ENCODE measurements around the gene SPINK4. TPM values are rescaled to one million over a fixed set of nuclear protein-coding genes. Genes with fewer than 3 reads are reported as not detected.

The SPINK4 gene
- total RNA-seq, 1 experiment from 2014 or later: not detected

DNA sequence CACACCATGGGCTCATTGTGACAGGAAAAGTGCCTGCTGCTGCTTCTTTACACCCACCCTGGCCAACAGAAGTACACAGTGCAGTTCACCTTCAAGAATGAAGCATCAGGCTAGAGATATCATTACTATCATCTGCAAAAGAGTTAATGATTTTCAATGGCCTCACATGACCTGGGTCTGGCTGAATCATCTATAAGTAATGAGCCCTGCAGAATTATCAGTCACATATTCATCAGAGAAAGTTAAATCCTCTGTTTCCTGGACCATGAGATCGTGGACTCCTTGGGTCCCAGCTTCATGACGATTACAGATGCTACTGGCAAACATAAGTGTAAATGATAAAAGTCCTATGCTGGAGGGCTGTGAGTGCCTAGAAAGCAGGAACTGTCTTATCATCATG lies 16.3 kb downstream of the SPINK4 start:
- no peak for DNase-seq
- Histone ChIP-seq H3K36me3 (ENCODE audit: insufficient read depth, low read length) (peaks cover 57% of the 10 kb centered on the region), H3K9me2 (replicated peaks; ENCODE audit: insufficient read depth, low read length) (no peaks in the 10 kb centered on the region), H3K9ac (ENCODE audit: low read length) (no peak overlapping the region), H2AFZ (ENCODE audit: low read length) (no peak overlapping the region), H3K79me2 (ENCODE audit: low read length) (peaks cover 19% of the 10 kb centered on the region), H3K9me3 (ENCODE audit: low read length) (no peaks in the 10 kb centered on the region), H3K4me2 (ENCODE audit: low read depth, low read length, poor library complexity, severe bottlenecking) (no peak overlapping the region), H4K20me1 (ENCODE audit: insufficient read depth, low read depth, low read length) (no peaks in the 10 kb centered on the region), H3K27ac (ENCODE audit: low read length) (no peak overlapping the region), H3K4me3 (ENCODE audit: low read length) (no peak overlapping the region), H3K4me1 (ENCODE audit: low read length) (no peaks in the 10 kb centered on the region), H3K27me3 (ENCODE audit: low read length) (no peaks in the 10 kb centered on the region)

GRCh38 chr9:33257276-33257675 lies 17.3 kb downstream of the SPINK4 start:
- no peaks in the 10 kb centered on the region for H4K20me1 ChIP-seq (ENCODE audit: insufficient read depth, low read depth, low read length)
- no peak overlapping the region for H3K4me3 ChIP-seq (ENCODE audit: low read length)

GRCh38 chr9:33260372-33260771 lies 20.4 kb downstream of the SPINK4 start:
- Histone ChIP-seq H3K4me2 (ENCODE audit: low read depth, low read length, poor library complexity, severe bottlenecking) (no peak overlapping the region), H3K9ac (ENCODE audit: low read length) (no peak overlapping the region), H3K4me1 (ENCODE audit: low read length) (peaks cover 9% of the 10 kb centered on the region), H3K36me3 (ENCODE audit: insufficient read depth, low read length) (peaks cover 54% of the 10 kb centered on the region), H3K27ac (ENCODE audit: low read length) (no peak overlapping the region), H3K27me3 (ENCODE audit: low read length) (no peaks in the 10 kb centered on the region), H2AFZ (ENCODE audit: low read length) (no peak overlapping the region), H3K9me3 (ENCODE audit: low read length) (no peaks in the 10 kb centered on the region), H4K20me1 (ENCODE audit: insufficient read depth, low read depth, low read length) (peaks cover 5% of the 10 kb centered on the region; the same call in 1 of the 2 replicates), H3K9me2 (replicated peaks; ENCODE audit: insufficient read depth, low read length) (no peaks in the 10 kb centered on the region), H3K4me3 (ENCODE audit: low read length) (no peak overlapping the region), H3K79me2 (ENCODE audit: low read length) (peaks cover 52% of the 10 kb centered on the region)
- DNase-seq: no peak

More at GRCh38 chr9:33257276-33257675, 17.3 kb downstream of the SPINK4 start:
- Histone ChIP-seq H3K36me3 (ENCODE audit: insufficient read depth, low read length) (peaks cover 64% of the 10 kb centered on the region), H3K27ac (ENCODE audit: low read length) (no peak overlapping the region), H3K79me2 (ENCODE audit: low read length) (peaks cover 27% of the 10 kb centered on the region), H3K9me2 (replicated peaks; ENCODE audit: insufficient read depth, low read length) (no peaks in the 10 kb centered on the region), H3K9me3 (ENCODE audit: low read length) (no peaks in the 10 kb centered on the region), H3K4me2 (ENCODE audit: low read depth, low read length, poor library complexity, severe bottlenecking) (no peak overlapping the region), H2AFZ (ENCODE audit: low read length) (no peak overlapping the region), H3K9ac (ENCODE audit: low read length) (no peak overlapping the region), H3K27me3 (ENCODE audit: low read length) (no peaks in the 10 kb centered on the region), H3K4me1 (ENCODE audit: low read length) (no peaks in the 10 kb centered on the region)
- no peak for DNase-seq

DNA sequence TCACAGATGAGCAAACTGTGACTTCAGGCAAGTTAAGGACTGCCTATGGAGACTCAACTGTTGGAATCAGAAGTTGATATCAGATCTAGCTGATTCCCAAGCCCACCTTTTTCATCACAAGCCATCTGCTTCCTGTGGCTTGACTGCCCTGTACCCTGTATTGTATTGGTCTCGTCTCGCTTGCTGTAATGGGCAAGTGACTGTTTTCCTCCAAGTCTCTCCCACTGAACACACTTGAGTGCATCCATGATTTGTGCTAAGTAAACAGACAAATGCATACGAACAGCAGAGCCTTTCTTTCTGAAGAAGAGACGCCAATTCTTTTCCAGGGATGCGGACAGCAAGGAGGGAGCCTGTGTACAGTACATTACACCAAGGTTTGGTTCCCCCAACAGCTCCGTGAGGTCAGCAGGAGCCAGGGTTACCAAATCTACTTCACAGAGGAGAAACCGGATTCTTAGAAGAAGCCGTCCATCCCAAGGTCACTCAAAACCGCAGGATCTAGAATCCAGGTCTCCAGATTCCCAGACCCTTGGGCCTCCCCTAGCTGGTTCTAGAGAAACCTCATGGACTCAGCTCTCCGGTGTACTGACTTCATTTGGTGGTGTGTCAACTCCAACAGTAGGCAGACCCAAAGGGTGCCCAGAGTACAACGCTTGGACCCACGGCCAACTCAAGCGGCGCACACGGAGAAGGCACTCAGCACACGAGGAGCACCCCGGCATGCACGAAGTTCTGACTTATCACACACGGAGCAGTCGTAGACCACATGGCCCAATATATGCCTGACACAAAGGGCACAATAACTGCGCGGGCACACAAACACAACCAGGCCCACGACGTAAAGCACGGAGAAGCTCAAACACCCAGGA lies 23.4 kb downstream of the SPINK4 start:
- no peaks in the 10 kb centered on the region for H3K9me2 ChIP-seq (replicated peaks; ENCODE audit: insufficient read depth, low read length)
- peak overlapping the region; percentile 93 for H3K9ac ChIP-seq (ENCODE audit: low read length)
- no peaks in the 10 kb centered on the region for H3K27me3 ChIP-seq (ENCODE audit: low read length)
- no peaks in the 10 kb centered on the region for H3K9me3 ChIP-seq (ENCODE audit: low read length)
- H4K20me1 ChIP-seq (ENCODE audit: insufficient read depth, low read depth, low read length): peaks cover 5% of the 10 kb centered on the region; the same call in 1 of the 2 replicates
- peaks cover 30% of the 10 kb centered on the region for H3K4me1 ChIP-seq (ENCODE audit: low read length)
- peaks cover 53% of the 10 kb centered on the region; the same call in 1 of the 2 replicates for H3K36me3 ChIP-seq (ENCODE audit: insufficient read depth, low read length)
- H3K4me2 ChIP-seq (ENCODE audit: low read depth, low read length, poor library complexity, severe bottlenecking): peak overlapping the region; percentile 84
- peak; percentile 61 for DNase-seq
- H3K79me2 ChIP-seq (ENCODE audit: low read length): peaks cover 77% of the 10 kb centered on the region
- peak overlapping the region; percentile 86 for H3K4me3 ChIP-seq (ENCODE audit: low read length)
- peak overlapping the region; percentile 42; the same call in 1 of the 2 replicates for H3K27ac ChIP-seq (ENCODE audit: low read length)
- H2AFZ ChIP-seq (ENCODE audit: low read length): peak overlapping the region; percentile 59; the same call in 1 of the 2 replicates

GRCh38 chr9:33264003-33264472 lies 24.1 kb downstream of the SPINK4 start:
- peaks cover 74% of the 10 kb centered on the region for H3K79me2 ChIP-seq (ENCODE audit: low read length)
- peak overlapping the region; percentile 84 for H3K4me2 ChIP-seq (ENCODE audit: low read depth, low read length, poor library complexity, severe bottlenecking)
- DNase-seq: peak; percentile 80
- H4K20me1 ChIP-seq (ENCODE audit: insufficient read depth, low read depth, low read length): peaks cover 5% of the 10 kb centered on the region; the same call in 1 of the 2 replicates
- H3K9me3 ChIP-seq (ENCODE audit: low read length): no peaks in the 10 kb centered on the region
- H3K9ac ChIP-seq (ENCODE audit: low read length): peak overlapping the region; percentile 93
- H3K4me1 ChIP-seq (ENCODE audit: low read length): peaks cover 30% of the 10 kb centered on the region
- H3K4me3 ChIP-seq (ENCODE audit: low read length): peak overlapping the region; percentile 86
- peak overlapping the region; percentile 42 for H3K27ac ChIP-seq (ENCODE audit: low read length)
- peak overlapping the region; percentile 59; the same call in 1 of the 2 replicates for H2AFZ ChIP-seq (ENCODE audit: low read length)
- no peaks in the 10 kb centered on the region for H3K9me2 ChIP-seq (replicated peaks; ENCODE audit: insufficient read depth, low read length)
- H3K36me3 ChIP-seq (ENCODE audit: insufficient read depth, low read length): peaks cover 53% of the 10 kb centered on the region; the same call in 1 of the 2 replicates
- no peaks in the 10 kb centered on the region for H3K27me3 ChIP-seq (ENCODE audit: low read length)

DNA sequence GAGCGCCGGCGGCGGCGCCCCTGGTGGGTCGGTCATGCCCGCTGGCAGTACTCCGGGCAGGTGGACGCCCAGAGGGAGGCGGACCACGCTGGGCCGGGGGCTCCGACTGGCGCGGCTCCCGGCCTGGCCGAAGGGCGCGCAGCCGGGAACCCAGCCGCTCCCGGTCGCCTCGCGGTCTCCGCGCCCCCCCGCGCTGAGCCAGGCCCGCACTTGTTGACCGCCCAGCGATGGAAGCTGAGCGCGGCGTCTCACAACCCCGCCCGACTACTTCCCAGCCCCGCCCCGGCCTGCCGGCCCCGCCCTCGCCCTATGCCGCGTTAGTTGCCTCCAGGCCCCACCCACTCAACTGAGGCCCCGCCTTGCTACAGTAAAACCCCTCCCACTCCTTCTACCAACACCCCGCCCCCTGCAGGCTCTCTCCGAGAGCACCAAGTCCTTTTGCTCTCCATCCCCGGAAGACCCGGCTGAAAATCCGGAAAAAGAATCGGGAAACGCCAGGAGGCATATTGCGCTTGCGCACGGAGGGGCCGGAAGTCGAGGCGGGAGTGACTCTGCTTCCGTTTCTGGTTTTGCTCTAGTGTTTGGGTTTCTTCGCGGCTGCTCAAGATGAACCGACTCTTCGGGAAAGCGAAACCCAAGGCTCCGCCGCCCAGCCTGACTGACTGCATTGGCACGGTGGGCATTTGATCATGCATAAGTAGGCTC lies 24.7 kb downstream of the SPINK4 start, which contains the start of the genes BAG1 and CHMP5:
Gene BAG1 (minus strand): TSS at position 236 of the 705 bp plus-strand sequence.
Gene CHMP5 (plus strand): TSS at position 577 of the 705 bp plus-strand sequence. CDS start 30 bp downstream, at position 607.
- Histone ChIP-seq H3K36me3 (ENCODE audit: insufficient read depth, low read length) (peaks cover 47% of the 10 kb centered on the region; the same call in 1 of the 2 replicates), H3K79me2 (ENCODE audit: low read length) (peaks cover 70% of the 10 kb centered on the region)
- DNase-seq: peak; percentile 100

DNA sequence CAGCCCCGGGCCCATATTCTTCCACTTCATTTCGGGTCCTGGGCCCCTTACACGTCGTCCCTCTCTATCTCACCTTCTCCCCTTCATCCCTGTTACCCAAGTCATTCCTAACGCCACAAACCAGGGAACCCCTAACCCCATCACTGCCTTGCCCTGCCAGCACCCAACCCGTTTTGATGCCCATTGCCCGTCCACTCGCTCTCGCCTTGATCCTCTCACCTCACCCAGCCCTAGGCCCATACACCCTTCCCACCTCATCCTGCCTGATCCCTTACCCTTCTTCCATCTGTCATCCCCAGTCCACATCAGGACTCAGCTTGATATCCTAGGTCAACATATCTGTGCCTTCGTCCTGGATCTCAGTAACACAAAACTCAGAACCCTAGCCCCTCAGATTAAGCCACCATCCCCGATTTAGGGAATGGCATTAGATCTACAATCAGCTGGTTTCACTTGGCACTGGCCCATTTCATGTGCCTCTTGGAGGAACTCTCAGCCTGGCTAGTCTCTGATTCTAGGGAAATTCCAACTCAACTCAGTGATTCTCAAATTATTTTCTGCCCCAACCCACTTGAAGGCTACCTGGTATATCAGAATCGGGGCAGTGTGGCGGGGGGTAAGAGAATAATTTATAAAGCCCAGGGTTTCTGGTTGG lies 25.4 kb downstream of the SPINK4 start:
- peak overlapping the region; percentile 93 for H3K9ac ChIP-seq (ENCODE audit: low read length)
- H3K27ac ChIP-seq (ENCODE audit: low read length): no peak overlapping the region
- no peaks in the 10 kb centered on the region for H3K27me3 ChIP-seq (ENCODE audit: low read length)
- H3K4me1 ChIP-seq (ENCODE audit: low read length): peaks cover 30% of the 10 kb centered on the region
- H4K20me1 ChIP-seq (ENCODE audit: insufficient read depth, low read depth, low read length): peaks cover 5% of the 10 kb centered on the region; the same call in 1 of the 2 replicates
- no peak for DNase-seq
- peak overlapping the region; percentile 86 for H3K4me3 ChIP-seq (ENCODE audit: low read length)
- H3K9me3 ChIP-seq (ENCODE audit: low read length): no peaks in the 10 kb centered on the region
- no peak overlapping the region for H2AFZ ChIP-seq (ENCODE audit: low read length)
- H3K9me2 ChIP-seq (replicated peaks; ENCODE audit: insufficient read depth, low read length): no peaks in the 10 kb centered on the region
- H3K79me2 ChIP-seq (ENCODE audit: low read length): peaks cover 66% of the 10 kb centered on the region
- peak overlapping the region; percentile 89 for H3K4me2 ChIP-seq (ENCODE audit: low read depth, low read length, poor library complexity, severe bottlenecking)
- H3K36me3 ChIP-seq (ENCODE audit: insufficient read depth, low read length): peaks cover 44% of the 10 kb centered on the region; the same call in 1 of the 2 replicates

More for the DNA sequence above, 24.7 kb downstream of the SPINK4 start, which contains the start of the genes BAG1 and CHMP5:
- Histone ChIP-seq H3K4me2 (ENCODE audit: low read depth, low read length, poor library complexity, severe bottlenecking) (peak within 1 kb of the TSS; percentile 89), H2AFZ (ENCODE audit: low read length) (peak within 1 kb of the TSS; percentile 59; the same call in 1 of the 2 replicates), H3K4me1 (ENCODE audit: low read length) (peaks cover 30% of the 10 kb centered on the region), H3K27me3 (ENCODE audit: low read length) (no peaks in the 10 kb centered on the region), H3K27ac (ENCODE audit: low read length) (peak within 1 kb of the TSS; percentile 42), H3K9me2 (replicated peaks; ENCODE audit: insufficient read depth, low read length) (no peaks in the 10 kb centered on the region), H3K9ac (ENCODE audit: low read length) (peak within 1 kb of the TSS; percentile 93), H4K20me1 (ENCODE audit: insufficient read depth, low read depth, low read length) (peaks cover 5% of the 10 kb centered on the region; the same call in 1 of the 2 replicates), H3K9me3 (ENCODE audit: low read length) (no peaks in the 10 kb centered on the region), H3K4me3 (ENCODE audit: low read length) (peak within 1 kb of the TSS; percentile 86)
